Trophoblast cell (in vitro differentiated cells and primary cell): ENCODE measurements around the gene SPTA1.

Source experiments
- DNase-seq, 2 donors: peaks; one replicate each; pipeline ENCODE4 v3.0.0-alpha.2; 2016
- H2AFZ ChIP-seq: 2 replicates; pipeline ENCODE4 v1.6.1; 2013; ENCODE audit warnings: low read length, moderate library complexity, mild to moderate bottlenecking; ENCODE audit not compliant: insufficient read depth, poor library complexity
- H2AK5ac ChIP-seq: 2 replicates; pipeline ENCODE4 v1.6.1; 2013; ENCODE audit warnings: mild to moderate bottlenecking, low read length
- H2BK120ac ChIP-seq: 2 replicates; pipeline ENCODE4 v1.6.1; 2013; ENCODE audit warnings: low read length, mild to moderate bottlenecking, moderate library complexity; ENCODE audit not compliant: insufficient read depth, poor library complexity
- H2BK12ac ChIP-seq: 2 replicates; pipeline ENCODE4 v1.6.1; 2013; ENCODE audit warnings: mild to moderate bottlenecking, low read length, moderate library complexity
- H2BK5ac ChIP-seq: 2 replicates; pipeline ENCODE4 v1.6.1; 2013; ENCODE audit warnings: low read length, low read depth, moderate library complexity, mild to moderate bottlenecking; ENCODE audit not compliant: poor library complexity
- H3K14ac ChIP-seq: 2 replicates; pipeline ENCODE4 v1.6.1; 2013; ENCODE audit warnings: mild to moderate bottlenecking, low read length
- H3K18ac ChIP-seq: 2 replicates; pipeline ENCODE4 v1.6.1; 2013; ENCODE audit warnings: mild to moderate bottlenecking, low read length
- H3K23ac ChIP-seq: 2 replicates; pipeline ENCODE4 v1.6.1; 2013; ENCODE audit warnings: low read length
- H3K27ac ChIP-seq: 2 replicates; pipeline ENCODE4 v1.5.1; 2013; ENCODE audit warnings: low read depth, mild to moderate bottlenecking, inconsistent platforms, low read length, moderate library complexity
- H3K27me3 ChIP-seq: 2 replicates; pipeline ENCODE4 v1.6.1; 2013; ENCODE audit warnings: inconsistent platforms, mild to moderate bottlenecking, low read length, moderate library complexity; ENCODE audit not compliant: insufficient read depth
- H3K36me3 ChIP-seq, 2 experiments: 1 replicate in 1 of 2; 2 replicates in 1 of 2; pipeline ENCODE4 v1.6.1; 2013; ENCODE audit warnings: low read length in 2 of 2, mild to moderate bottlenecking in 2 of 2, moderate library complexity in 1 of 2; ENCODE audit not compliant: insufficient read depth in 2 of 2, control insufficient read depth in 1 of 2
- H3K4ac ChIP-seq: 2 replicates; pipeline ENCODE4 v1.6.1; 2013; ENCODE audit warnings: low read depth, mild to moderate bottlenecking, low read length, moderate library complexity
- H3K4me1 ChIP-seq, 2 experiments: 1 replicate in 1 of 2; 2 replicates in 1 of 2; pipeline ENCODE4 v1.6.1; 2013; ENCODE audit warnings: low read length in 2 of 2, mild to moderate bottlenecking in 2 of 2, moderate library complexity in 1 of 2; ENCODE audit not compliant: insufficient read depth in 2 of 2, control insufficient read depth in 1 of 2
- H3K4me2 ChIP-seq: 2 replicates; pipeline ENCODE4 v1.6.1; 2013; ENCODE audit warnings: inconsistent platforms, mild to moderate bottlenecking, low read length, moderate library complexity
- H3K4me3 ChIP-seq: 2 replicates; pipeline ENCODE4 v1.5.1; 2013; ENCODE audit warnings: mild to moderate bottlenecking, low read depth, low read length, inconsistent platforms
- H3K79me1 ChIP-seq: one replicate; pipeline ENCODE4 v1.6.1; 2013; ENCODE audit warnings: low read length
- H3K79me2 ChIP-seq: 2 replicates; pipeline ENCODE4 v1.6.1; 2013; ENCODE audit warnings: low read length, mild to moderate bottlenecking; ENCODE audit not compliant: control insufficient read depth, insufficient read depth, poor library complexity
- H3K9ac ChIP-seq: 2 replicates; pipeline ENCODE4 v1.6.1; 2013; ENCODE audit warnings: mild to moderate bottlenecking, low read length
- H3K9me3 ChIP-seq: 2 replicates; pipeline ENCODE4 v1.6.1; 2013; ENCODE audit warnings: low read depth, mild to moderate bottlenecking, control low read depth, inconsistent platforms, low read length; ENCODE audit not compliant: insufficient read depth
- H4K12ac ChIP-seq: 2 replicates; pipeline ENCODE4 v1.6.1; 2013; ENCODE audit warnings: low read depth, mild to moderate bottlenecking, low read length, moderate library complexity
- H4K8ac ChIP-seq: 2 replicates; pipeline ENCODE4 v1.6.1; 2013; ENCODE audit warnings: low read depth, mild to moderate bottlenecking, low read length, moderate library complexity
- H4K91ac ChIP-seq: one replicate; pipeline ENCODE4 v1.6.1; 2013; ENCODE audit warnings: low read depth, mild to moderate bottlenecking, low read length, moderate library complexity
- WGBS: extraction: QIAGEN DNeasy Blood & Tissue Kit; methylation state at CpG from one replicate; pipeline ENCODE4 v1.1.7; 2013; ENCODE audit warnings: missing lambda C conversion rate; ENCODE audit not compliant: insufficient read length, insufficient coverage; ENCODE audit errors: extremely low coverage; 5-methylcytosine and 5-hydroxymethylcytosine counted together

The SPTA1 gene

GRCh38 chr1:158644449-158644848 lies 42.1 kb downstream of the SPTA1 start:
- Histone ChIP-seq H3K4ac (no peak overlapping the region), H3K14ac (no peak overlapping the region), H2BK5ac (no peak overlapping the region), H3K18ac (no peak overlapping the region), H3K27ac (no peak overlapping the region), H4K12ac (no peak overlapping the region), H3K79me1 (no peaks in the 10 kb centered on the region), H2AFZ (no peak overlapping the region), H4K91ac (no peak overlapping the region), H3K4me2 (no peak overlapping the region), H2AK5ac (no peak overlapping the region), H3K27me3 (no peaks in the 10 kb centered on the region), H3K9ac (no peak overlapping the region), H3K4me3 (no peak overlapping the region), H3K9me3 (no peaks in the 10 kb centered on the region), H3K23ac (no peak overlapping the region), H3K4me1 (no peaks in the 10 kb centered on the region), H3K36me3 (no peaks in the 10 kb centered on the region), H2BK120ac (no peak overlapping the region), H4K8ac (no peak overlapping the region), H2BK12ac (no peak overlapping the region), H3K79me2 (no peaks in the 10 kb centered on the region)
- peak in 1 of 2 donors; percentile 5 for DNase-seq
- WGBS: no CpG with 5 or more reads among the region's 2 CpGs

GRCh38 chr1:158638904-158639303 lies 47.6 kb downstream of the SPTA1 start:
- H4K91ac ChIP-seq: no peak overlapping the region

GRCh38 chr1:158638146-158638545 lies 48.4 kb downstream of the SPTA1 start:
- H3K4me3 ChIP-seq: no peak overlapping the region
- H2BK5ac ChIP-seq: no peak overlapping the region
- no peak for DNase-seq
- H4K8ac ChIP-seq: no peak overlapping the region
- no peak overlapping the region for H2BK12ac ChIP-seq
- no peaks in the 10 kb centered on the region for H3K4me1 ChIP-seq
- H3K4ac ChIP-seq: no peak overlapping the region
- WGBS: no CpG with 5 or more reads among the region's 4 CpGs
- H3K79me2 ChIP-seq: no peaks in the 10 kb centered on the region
- H3K79me1 ChIP-seq: no peaks in the 10 kb centered on the region
- no peak overlapping the region for H2BK120ac ChIP-seq
- no peaks in the 10 kb centered on the region for H3K27me3 ChIP-seq
- no peak overlapping the region for H3K27ac ChIP-seq
- no peaks in the 10 kb centered on the region for H3K36me3 ChIP-seq
- H3K4me2 ChIP-seq: no peak overlapping the region
- H2AK5ac ChIP-seq: no peak overlapping the region
- H3K23ac ChIP-seq: no peak overlapping the region
- no peak overlapping the region for H2AFZ ChIP-seq
- H3K14ac ChIP-seq: no peak overlapping the region
- H3K18ac ChIP-seq: no peak overlapping the region
- no peak overlapping the region for H4K91ac ChIP-seq
- H3K9me3 ChIP-seq: peaks cover 2% of the 10 kb centered on the region
- H3K9ac ChIP-seq: no peak overlapping the region
- no peak overlapping the region for H4K12ac ChIP-seq

More at GRCh38 chr1:158638904-158639303, 47.6 kb downstream of the SPTA1 start:
- Histone ChIP-seq H3K4ac (no peak overlapping the region), H3K4me3 (no peak overlapping the region), H3K79me1 (no peaks in the 10 kb centered on the region), H3K27ac (no peak overlapping the region), H3K18ac (no peak overlapping the region), H4K12ac (no peak overlapping the region), H3K9me3 (peaks cover 2% of the 10 kb centered on the region), H3K9ac (no peak overlapping the region), H3K36me3 (no peaks in the 10 kb centered on the region), H2AFZ (no peak overlapping the region), H3K4me2 (no peak overlapping the region), H2BK12ac (no peak overlapping the region), H3K27me3 (no peaks in the 10 kb centered on the region), H4K8ac (no peak overlapping the region), H2BK120ac (no peak overlapping the region), H3K23ac (no peak overlapping the region), H2BK5ac (no peak overlapping the region), H2AK5ac (no peak overlapping the region), H3K14ac (no peak overlapping the region), H3K79me2 (no peaks in the 10 kb centered on the region), H3K4me1 (no peaks in the 10 kb centered on the region)
- no peak for DNase-seq

GRCh38 chr1:158613764-158614163 lies 72.8 kb downstream of the SPTA1 start:
- Histone ChIP-seq H2BK12ac (no peak overlapping the region), H3K27ac (no peak overlapping the region), H2BK120ac (no peak overlapping the region), H3K79me2 (no peaks in the 10 kb centered on the region), H3K36me3 (no peaks in the 10 kb centered on the region), H4K91ac (no peak overlapping the region), H4K8ac (no peak overlapping the region), H2BK5ac (no peak overlapping the region), H3K4me3 (no peak overlapping the region), H2AK5ac (no peak overlapping the region), H3K9me3 (no peaks in the 10 kb centered on the region), H2AFZ (no peak overlapping the region), H3K9ac (no peak overlapping the region), H3K4me2 (no peak overlapping the region), H3K4ac (no peak overlapping the region), H3K27me3 (no peaks in the 10 kb centered on the region), H3K4me1 (no peaks in the 10 kb centered on the region), H4K12ac (no peak overlapping the region), H3K18ac (no peak overlapping the region), H3K14ac (no peak overlapping the region), H3K23ac (no peak overlapping the region), H3K79me1 (no peaks in the 10 kb centered on the region)
- WGBS: no CpG with 5 or more reads among the region's 3 CpGs
- no peak for DNase-seq
